Osteocyte (in vitro differentiated cells): ENCODE measurements around the gene VIPR2. TPM values are rescaled to one million over a fixed set of nuclear protein-coding genes. Genes with fewer than 3 reads are reported as not detected.

Experiments used
- DNase-seq: peaks from one replicate; pipeline ENCODE4 v3.0.0; 2021; ENCODE audit warnings: mixed read lengths; ENCODE audit not compliant: unreplicated experiment; ENCODE audit errors: extremely low spot score
- H3K27ac Mint-ChIP-seq: one replicate; pipeline ENCODE4 v1.8.0; 2021; ENCODE audit warnings: mild to moderate bottlenecking, mixed read lengths; ENCODE audit not compliant: unreplicated experiment
- H3K27me3 Mint-ChIP-seq: one replicate; pipeline ENCODE4 v1.8.0; 2021; ENCODE audit warnings: mixed read lengths; ENCODE audit not compliant: unreplicated experiment
- H3K36me3 Mint-ChIP-seq: one replicate; pipeline ENCODE4 v1.8.0; 2021; ENCODE audit warnings: mixed read lengths; ENCODE audit not compliant: unreplicated experiment
- H3K4me1 Mint-ChIP-seq: one replicate; pipeline ENCODE4 v1.8.0; 2021; ENCODE audit warnings: mixed read lengths; ENCODE audit not compliant: unreplicated experiment
- H3K4me3 Mint-ChIP-seq: one replicate; pipeline ENCODE4 v1.8.0; 2021; ENCODE audit warnings: mild to moderate bottlenecking, moderate library complexity, mixed read lengths; ENCODE audit not compliant: unreplicated experiment
- H3K9me3 Mint-ChIP-seq: one replicate; pipeline ENCODE4 v1.8.0; 2021; ENCODE audit warnings: mixed read lengths; ENCODE audit not compliant: unreplicated experiment
- CTCF ChIP-seq: fragments of 200-600 bp; sonication (generic); IDR thresholded peaks from 2 replicates; pipeline ENCODE4 v1.5.0; 2021; ENCODE audit warnings: antibody characterized with exemption, mild to moderate bottlenecking, moderate library complexity
- total RNA-seq: library from RNA; stranded (reverse); gene quantifications from 2 replicates; pipeline ENCODE4 v1.2.1, GENCODE V29; 2021

The VIPR2 gene
- total RNA-seq, 1 donor from 2014 or later, result 0.19 TPM

- no peak overlapping the region for H3K27ac Mint-ChIP-seq
- H3K4me1 Mint-ChIP-seq, result no peaks in the 10 kb centered on the region
- no peaks in the 10 kb centered on the region for H3K9me3 Mint-ChIP-seq
- no peak overlapping the region for H3K4me3 Mint-ChIP-seq
- H3K36me3 Mint-ChIP-seq, result no peaks in the 10 kb centered on the region
- DNase-seq, result peak; percentile 21
- no peaks in the 10 kb centered on the region for H3K27me3 Mint-ChIP-seq
- no peak for TF ChIP-seq CTCF
Observed at GRCh38 chr7:159078193-159078910, 66.3 kb downstream of the VIPR2 start.

- no peak overlapping the region for H3K27ac Mint-ChIP-seq
- no peaks in the 10 kb centered on the region for H3K36me3 Mint-ChIP-seq
- no peaks in the 10 kb centered on the region for H3K27me3 Mint-ChIP-seq
- H3K9me3 Mint-ChIP-seq, result no peaks in the 10 kb centered on the region
- DNase-seq, result no peak
- no peak for TF ChIP-seq CTCF
- no peaks in the 10 kb centered on the region for H3K4me1 Mint-ChIP-seq
- H3K4me3 Mint-ChIP-seq, result no peak overlapping the region
Observed at GRCh38 chr7:159076333-159076732, 68.3 kb downstream of the VIPR2 start.

DNA sequence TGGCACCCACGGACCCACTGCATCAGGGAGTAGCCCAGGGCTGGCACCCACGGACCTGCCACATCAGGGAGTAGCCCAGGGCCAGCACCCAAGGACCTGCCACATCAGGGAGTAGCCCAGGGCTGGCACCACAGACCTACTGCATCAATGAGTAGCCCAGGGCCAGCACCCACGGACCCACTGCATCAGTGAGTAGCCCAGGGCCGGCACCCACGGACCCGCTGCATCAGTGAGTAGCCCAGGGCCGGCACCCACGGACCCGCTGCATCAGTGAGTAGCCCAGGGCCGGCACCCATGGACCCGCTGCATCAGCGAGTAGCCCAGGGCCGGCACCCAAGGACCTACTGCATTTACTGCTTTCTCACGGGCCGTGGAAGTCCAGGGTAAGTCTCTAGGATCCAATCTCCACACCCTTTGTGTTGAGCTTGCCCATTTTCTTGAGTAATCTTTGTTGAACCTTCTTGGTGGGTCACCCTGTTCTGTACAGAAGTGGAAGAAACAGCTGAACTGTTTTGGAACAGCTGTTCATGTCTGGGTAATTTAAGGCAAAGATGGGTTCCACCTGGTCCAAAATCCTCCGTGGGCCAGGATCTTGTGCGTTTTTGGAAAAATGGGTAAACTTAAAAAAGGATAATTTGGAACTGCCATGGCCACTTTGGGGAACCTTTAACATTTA is 69.0 kb downstream of the VIPR2 start:
- peak; percentile 73 for DNase-seq
- H3K9me3 Mint-ChIP-seq, result no peaks in the 10 kb centered on the region
- H3K36me3 Mint-ChIP-seq, result no peaks in the 10 kb centered on the region
- peaks cover 1% of the 10 kb centered on the region for H3K4me1 Mint-ChIP-seq
- no peak overlapping the region for H3K27ac Mint-ChIP-seq
- H3K27me3 Mint-ChIP-seq, result no peaks in the 10 kb centered on the region
- no peak for TF ChIP-seq CTCF
- no peak overlapping the region for H3K4me3 Mint-ChIP-seq

- H3K27me3 Mint-ChIP-seq, result no peaks in the 10 kb centered on the region
- no peaks in the 10 kb centered on the region for H3K36me3 Mint-ChIP-seq
- H3K9me3 Mint-ChIP-seq, result no peaks in the 10 kb centered on the region
- H3K27ac Mint-ChIP-seq, result no peak overlapping the region
- peaks cover 7% of the 10 kb centered on the region for H3K4me1 Mint-ChIP-seq
- no peak overlapping the region for H3K4me3 Mint-ChIP-seq
- no peak for TF ChIP-seq CTCF
- peak; percentile 66 for DNase-seq
Observed at GRCh38 chr7:159071260-159071659, 73.4 kb downstream of the VIPR2 start.

DNA sequence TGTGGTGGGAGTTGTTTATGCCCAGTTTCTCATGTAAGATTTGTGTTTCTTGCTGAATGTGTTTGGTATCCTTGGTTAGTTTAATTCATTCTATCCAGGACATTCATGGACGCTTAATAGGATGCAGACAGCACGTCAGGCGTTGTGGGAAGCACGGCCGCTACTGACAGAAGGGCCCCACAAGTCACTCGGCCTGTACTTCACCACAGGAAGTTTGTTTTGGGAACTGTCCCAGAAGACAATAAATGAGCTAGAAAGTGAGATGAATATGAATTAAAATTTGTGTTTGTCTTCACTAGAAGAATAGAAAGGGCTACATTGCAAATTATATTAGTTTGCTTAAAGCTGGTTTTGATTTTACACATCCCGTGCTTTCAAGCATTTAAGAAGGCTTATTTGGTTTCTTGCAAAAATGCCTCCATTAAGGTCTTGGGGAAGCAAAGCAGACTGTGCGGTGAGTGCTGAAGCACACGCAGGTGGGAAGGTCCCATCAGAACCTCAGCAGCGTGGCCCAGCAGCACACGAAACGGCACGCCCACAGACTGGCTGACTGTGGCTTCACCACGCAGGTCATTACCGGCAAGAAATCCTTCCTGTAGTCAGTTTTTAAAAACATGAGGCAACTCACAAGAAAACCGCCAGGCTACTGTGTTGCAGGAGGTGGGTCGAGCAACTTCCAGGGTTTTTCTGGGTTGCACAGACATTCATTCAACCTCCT is 74.1 kb downstream of the VIPR2 start:
- peaks cover 7% of the 10 kb centered on the region for H3K4me1 Mint-ChIP-seq
- H3K27me3 Mint-ChIP-seq, result no peaks in the 10 kb centered on the region
- no peak overlapping the region for H3K27ac Mint-ChIP-seq
- H3K4me3 Mint-ChIP-seq, result no peak overlapping the region
- no peak for TF ChIP-seq CTCF
- DNase-seq, result no peak
- H3K36me3 Mint-ChIP-seq, result no peaks in the 10 kb centered on the region
- no peaks in the 10 kb centered on the region for H3K9me3 Mint-ChIP-seq
